Activated CD4-positive, alpha-beta memory T cell treated with anti-CD3 and anti-CD28 coated beads for 36 hours (primary cell): Measurements from ENCODE around the gene ATF3. TPM values are rescaled to one million over a fixed set of nuclear protein-coding genes. Genes with fewer than 3 reads are reported as not detected.

ENCODE experiments used
- CTCF ChIA-PET: fragments of 350-600 bp; sonication (Branson Sonifier 250); formaldehyde crosslinking; loops from one replicate; lab custom pipeline; 2021; ENCODE audit warnings: antibody characterized with exemption, inconsistent platforms; lab: Charles Lee
- POLR2A ChIA-PET: fragments of 350-600 bp; sonication (Branson Sonifier 250); formaldehyde crosslinking; loops from one replicate; lab custom pipeline; 2021; ENCODE audit warnings: antibody characterized with exemption; lab: Charles Lee
- DNase-seq: peaks from one replicate; pipeline ENCODE4 v3.0.0-alpha.2; 2020
- H3K27ac Mint-ChIP-seq: one replicate; pipeline ENCODE4 v1.8.0; 2021; ENCODE audit warnings: mixed read lengths
- H3K27me3 Mint-ChIP-seq: one replicate; pipeline ENCODE4 v1.8.0; 2021; ENCODE audit warnings: mixed read lengths
- H3K36me3 Mint-ChIP-seq: one replicate; pipeline ENCODE4 v1.8.0; 2021; ENCODE audit warnings: mixed read lengths
- H3K4me1 Mint-ChIP-seq: one replicate; pipeline ENCODE4 v1.8.0; 2021; ENCODE audit warnings: low read depth, mixed read lengths
- H3K4me3 Mint-ChIP-seq: one replicate; pipeline ENCODE4 v1.8.0; 2021; ENCODE audit warnings: mild to moderate bottlenecking, mixed read lengths
- H3K9me3 Mint-ChIP-seq: one replicate; pipeline ENCODE4 v1.8.0; 2021; ENCODE audit warnings: mixed read lengths
- intact Hi-C: fragments of 100-400 bp; cut with micrococcal nuclease; formaldehyde crosslinking; loops from one replicate; pipeline ENCODE4 v1.15.1; 2023
- total RNA-seq, 2 experiments: library from RNA; stranded (reverse); gene quantifications; one replicate each; pipeline ENCODE4 v1.2.3, GENCODE V29; 2021

ATF3 gene
- total RNA-seq, 2 experiments from 2014 or later: 49.7 to 51.5 TPM

GRCh38 chr1:212600980-212601379 is 7.6 kb upstream of the ATF3 start:
- Mint-ChIP-seq H3K4me1 (peaks cover 51% of the 10 kb centered on the region), H3K36me3 (no peaks in the 10 kb centered on the region), H3K9me3 (no peaks in the 10 kb centered on the region), H3K27ac (peak overlapping the region; percentile 50), H3K27me3 (peaks cover 35% of the 10 kb centered on the region), H3K4me3 (no peak overlapping the region)
- no peak for DNase-seq
- ChIA-PET POLR2A (interaction anchor here (1.0 to 1.7 kb wide), 2 partner anchors 34 kb away, joined by 3 to 4 read pairs; no protein-coding TSS in a partner anchor), CTCF (interaction anchor here (1.0 kb wide), 1 partner anchor 34 kb away, joined by 3 read pairs; no protein-coding TSS in a partner anchor)
- intact Hi-C loops: loop anchor here (10.0 kb wide), 1 partner anchor 566 kb away; the partner anchor contains the start of genes DTL and INTS7

- ChIA-PET POLR2A (interaction anchor here (1.7 kb wide), 1 partner anchor 34 kb away, joined by 4 read pairs; no protein-coding TSS in a partner anchor), CTCF (interaction anchor here (0.9 kb wide), 1 partner anchor 124 kb away, joined by 3 read pairs; no protein-coding TSS in a partner anchor)
- peak overlapping the region; percentile 50 for H3K27ac Mint-ChIP-seq
Measured at GRCh38 chr1:212601524-212601923, 7.0 kb upstream of the ATF3 start.

GRCh38 chr1:212605441-212606394 is 2.8 kb upstream of the ATF3 start:
- H3K36me3 Mint-ChIP-seq: peaks cover 14% of the 10 kb centered on the region
- no peak for DNase-seq
- intact Hi-C loops: loop anchor here (5.0 to 10.0 kb wide), 2 partner anchors 117 to 571 kb away; partner anchors contain the start of genes DTL and INTS7
- ChIA-PET CTCF (interaction anchor here (2.6 kb wide), 1 partner anchor 25 kb away, joined by 9 read pairs; no protein-coding TSS in a partner anchor), POLR2A (interaction anchor here (1.0 to 1.5 kb wide), 2 partner anchors 9 to 25 kb away, joined by 3 to 7 read pairs; no protein-coding TSS in a partner anchor)
- H3K4me3 Mint-ChIP-seq: no peak overlapping the region
- H3K27me3 Mint-ChIP-seq: peaks cover 40% of the 10 kb centered on the region
- peaks cover 49% of the 10 kb centered on the region for H3K4me1 Mint-ChIP-seq
- H3K9me3 Mint-ChIP-seq: no peaks in the 10 kb centered on the region
- no peak overlapping the region for H3K27ac Mint-ChIP-seq

More at GRCh38 chr1:212601524-212601923, 7.0 kb upstream of the ATF3 start:
- Mint-ChIP-seq H3K4me3 (no peak overlapping the region), H3K9me3 (no peaks in the 10 kb centered on the region), H3K4me1 (peaks cover 51% of the 10 kb centered on the region), H3K36me3 (no peaks in the 10 kb centered on the region), H3K27me3 (peaks cover 41% of the 10 kb centered on the region)
- no peak for DNase-seq
- intact Hi-C loops: loop anchor here (10.0 kb wide), 1 partner anchor 567 kb away; the partner anchor contains the start of genes DTL and INTS7

GRCh38 chr1:212606395-212607205 is 2.0 kb upstream of the ATF3 start:
- peaks cover 49% of the 10 kb centered on the region for H3K4me1 Mint-ChIP-seq
- ChIA-PET POLR2A (interaction anchor here (1.0 to 2.1 kb wide), 3 partner anchors 9 to 28 kb away, joined by 3 to 7 read pairs (median 4); no protein-coding TSS in a partner anchor), CTCF (interaction anchor here (2.6 to 3.5 kb wide), 3 partner anchors 10 to 129 kb away, joined by 8 to 21 read pairs (median 9); no protein-coding TSS in a partner anchor)
- peak; percentile 62 for DNase-seq
- H3K36me3 Mint-ChIP-seq: peaks cover 23% of the 10 kb centered on the region
- no peaks in the 10 kb centered on the region for H3K9me3 Mint-ChIP-seq
- intact Hi-C loops: loop anchor here (5.0 to 10.0 kb wide), 2 partner anchors 116 to 572 kb away; partner anchors contain the start of genes DTL and INTS7
- H3K4me3 Mint-ChIP-seq: peak overlapping the region; percentile 91
- peaks cover 40% of the 10 kb centered on the region for H3K27me3 Mint-ChIP-seq
- H3K27ac Mint-ChIP-seq: no peak overlapping the region

GRCh38 chr1:212607206-212607912 is 1.2 kb upstream of the ATF3 start:
- H3K27ac Mint-ChIP-seq: peak overlapping the region; percentile 9
- H3K9me3 Mint-ChIP-seq: no peaks in the 10 kb centered on the region
- peaks cover 40% of the 10 kb centered on the region for H3K27me3 Mint-ChIP-seq
- ChIA-PET CTCF (interaction anchor here (1.3 to 3.5 kb wide), 5 partner anchors 10 to 572 kb away, joined by 6 to 21 read pairs (median 8); partner anchors contain the start of genes DTL and INTS7), POLR2A (interaction anchor here (1.1 to 2.1 kb wide), 6 partner anchors 10 to 116 kb away, joined by 3 to 34 read pairs (median 6); no protein-coding TSS in a partner anchor)
- peak overlapping the region; percentile 91 for H3K4me3 Mint-ChIP-seq
- DNase-seq: peak; percentile 39
- intact Hi-C loops: loop anchor here (5.0 to 10.0 kb wide), 2 partner anchors 115 to 573 kb away; partner anchors contain the start of genes DTL and INTS7
- H3K36me3 Mint-ChIP-seq: peaks cover 27% of the 10 kb centered on the region
- H3K4me1 Mint-ChIP-seq: peaks cover 44% of the 10 kb centered on the region

GRCh38 chr1:212607913-212608391 is 609 bp upstream of the ATF3 start:
- Mint-ChIP-seq H3K4me3 (peak overlapping the region; percentile 91), H3K27ac (peak overlapping the region; percentile 9), H3K36me3 (peaks cover 30% of the 10 kb centered on the region), H3K27me3 (peaks cover 38% of the 10 kb centered on the region), H3K9me3 (no peaks in the 10 kb centered on the region), H3K4me1 (peaks cover 48% of the 10 kb centered on the region)
- POLR2A ChIA-PET: interaction anchor here (0.6 to 2.1 kb wide), 26 partner anchors 9 to 395 kb away, joined by 3 to 34 read pairs (median 4); partner anchors contain the start of genes BATF3, NENF, NSL1 and TATDN3
- CTCF ChIA-PET: interaction anchor here (0.7 to 3.5 kb wide), 6 partner anchors 10 to 573 kb away, joined by 5 to 21 read pairs (median 7); partner anchors contain the start of genes DTL and INTS7
- intact Hi-C loops: loop anchor here (1.0 to 10.0 kb wide), 9 partner anchors 12 to 573 kb away; partner anchors contain the start of genes BATF3, DTL, INTS7 and NSL1
- DNase-seq: no peak

- intact Hi-C loops: loop anchor here (1.0 to 10.0 kb wide), 9 partner anchors 13 to 574 kb away; partner anchors contain the start of genes BATF3, DTL, INTS7 and NSL1
- Mint-ChIP-seq H3K4me1 (peaks cover 59% of the 10 kb centered on the region), H3K27me3 (peaks cover 33% of the 10 kb centered on the region), H3K4me3 (peak overlapping the region; percentile 91), H3K36me3 (peaks cover 37% of the 10 kb centered on the region), H3K9me3 (no peaks in the 10 kb centered on the region), H3K27ac (peak overlapping the region; percentile 90)
- peak; percentile 62 for DNase-seq
- ChIA-PET POLR2A (interaction anchor here (0.6 to 2.1 kb wide), 23 partner anchors 9 to 394 kb away, joined by 3 to 34 read pairs (median 4); partner anchors contain the start of genes BATF3 and NENF), CTCF (interaction anchor here (0.6 to 3.5 kb wide), 6 partner anchors 12 to 574 kb away, joined by 3 to 21 read pairs (median 5); partner anchors contain the start of genes DTL and INTS7)
Measured at GRCh38 chr1:212608959-212609700, 569 bp downstream of the ATF3 start.

- H3K27me3 Mint-ChIP-seq: peaks cover 25% of the 10 kb centered on the region
- H3K27ac Mint-ChIP-seq: peak overlapping the region; percentile 54
- H3K36me3 Mint-ChIP-seq: peaks cover 44% of the 10 kb centered on the region
- DNase-seq: no peak
- no peaks in the 10 kb centered on the region for H3K9me3 Mint-ChIP-seq
- ChIA-PET CTCF (interaction anchor here (0.6 to 3.5 kb wide), 4 partner anchors 13 to 132 kb away, joined by 3 to 21 read pairs (median 6); no protein-coding TSS in a partner anchor), POLR2A (interaction anchor here (0.6 to 1.9 kb wide), 3 partner anchors 8 to 133 kb away, joined by 3 to 10 read pairs (median 4); no protein-coding TSS in a partner anchor)
- peak overlapping the region; percentile 91 for H3K4me3 Mint-ChIP-seq
- peaks cover 67% of the 10 kb centered on the region for H3K4me1 Mint-ChIP-seq
- intact Hi-C loops: loop anchor here (2.0 to 10.0 kb wide), 6 partner anchors 69 to 575 kb away; partner anchors contain the start of genes BATF3, DTL, INTS7 and NSL1
Measured at GRCh38 chr1:212609701-212610574, 1.4 kb downstream of the ATF3 start.
